GM10266 (cell line): Measurements from ENCODE around the gene SIM2.

ENCODE experiments used
- DNase-seq: peaks from one replicate; pipeline ENCODE4 v3.0.0; 2012; ENCODE audit errors: extremely low spot score
- TF ChIP-seq, protein P1 (sequence below): IDR thresholded peaks from 2 replicates; pipeline ENCODE4 v1.5.1; 2012; ENCODE audit warnings: mild to moderate bottlenecking, low read depth; ENCODE audit not compliant: control insufficient read depth, insufficient read depth; ENCODE audit errors: missing control alignments

The SIM2 gene

DNA sequence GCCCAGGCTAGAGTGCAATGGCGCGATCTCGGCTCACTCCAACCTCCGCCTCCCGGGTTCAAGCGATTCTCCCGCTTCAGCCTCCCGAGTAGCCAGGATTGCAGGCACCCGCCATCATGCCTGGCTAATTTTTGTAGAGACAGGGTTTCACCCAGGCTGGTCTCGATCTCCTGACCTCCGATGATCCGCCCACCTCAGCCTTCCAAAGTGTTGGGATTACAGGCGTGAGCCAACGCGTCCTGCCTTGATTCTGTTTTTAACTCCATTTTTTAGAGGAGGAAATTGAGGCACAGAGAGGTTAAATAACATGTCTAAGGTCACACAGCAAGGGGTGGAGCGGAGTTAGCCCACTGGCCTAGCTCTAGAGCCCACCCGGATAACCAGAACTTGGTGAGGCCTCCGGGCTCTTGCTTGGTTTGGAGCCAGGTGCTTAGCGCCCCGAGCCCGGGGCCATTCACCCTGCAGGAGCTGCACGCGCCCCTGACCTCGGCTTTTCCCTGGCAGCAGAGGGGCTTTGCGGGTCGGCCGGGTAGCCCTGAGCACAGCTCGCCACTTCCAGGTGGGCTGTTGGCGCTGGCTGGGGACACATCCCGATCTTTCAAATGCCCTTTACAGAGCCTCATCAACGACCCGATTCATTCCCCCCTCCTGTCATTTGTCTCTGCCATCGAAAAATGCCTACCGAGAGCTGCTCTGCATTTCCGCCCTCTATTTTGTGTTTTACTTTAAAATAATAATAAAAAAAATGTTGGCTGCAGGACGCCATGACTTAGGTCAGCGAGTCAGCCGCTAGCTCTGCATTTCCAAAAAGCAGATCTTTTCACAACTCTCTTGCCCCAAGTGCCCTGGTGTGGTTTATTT, 11.2 kb downstream of the SIM2 start:
- DNase-seq = no peak
- TF ChIP-seq, protein P1, sequence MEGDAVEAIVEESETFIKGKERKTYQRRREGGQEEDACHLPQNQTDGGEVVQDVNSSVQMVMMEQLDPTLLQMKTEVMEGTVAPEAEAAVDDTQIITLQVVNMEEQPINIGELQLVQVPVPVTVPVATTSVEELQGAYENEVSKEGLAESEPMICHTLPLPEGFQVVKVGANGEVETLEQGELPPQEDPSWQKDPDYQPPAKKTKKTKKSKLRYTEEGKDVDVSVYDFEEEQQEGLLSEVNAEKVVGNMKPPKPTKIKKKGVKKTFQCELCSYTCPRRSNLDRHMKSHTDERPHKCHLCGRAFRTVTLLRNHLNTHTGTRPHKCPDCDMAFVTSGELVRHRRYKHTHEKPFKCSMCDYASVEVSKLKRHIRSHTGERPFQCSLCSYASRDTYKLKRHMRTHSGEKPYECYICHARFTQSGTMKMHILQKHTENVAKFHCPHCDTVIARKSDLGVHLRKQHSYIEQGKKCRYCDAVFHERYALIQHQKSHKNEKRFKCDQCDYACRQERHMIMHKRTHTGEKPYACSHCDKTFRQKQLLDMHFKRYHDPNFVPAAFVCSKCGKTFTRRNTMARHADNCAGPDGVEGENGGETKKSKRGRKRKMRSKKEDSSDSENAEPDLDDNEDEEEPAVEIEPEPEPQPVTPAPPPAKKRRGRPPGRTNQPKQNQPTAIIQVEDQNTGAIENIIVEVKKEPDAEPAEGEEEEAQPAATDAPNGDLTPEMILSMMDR = no peak

GRCh38 chr21:36710729-36711048, 11.8 kb downstream of the SIM2 start:
- peak; percentile 32 for DNase-seq
- TF ChIP-seq, protein P1 = no peak

DNA sequence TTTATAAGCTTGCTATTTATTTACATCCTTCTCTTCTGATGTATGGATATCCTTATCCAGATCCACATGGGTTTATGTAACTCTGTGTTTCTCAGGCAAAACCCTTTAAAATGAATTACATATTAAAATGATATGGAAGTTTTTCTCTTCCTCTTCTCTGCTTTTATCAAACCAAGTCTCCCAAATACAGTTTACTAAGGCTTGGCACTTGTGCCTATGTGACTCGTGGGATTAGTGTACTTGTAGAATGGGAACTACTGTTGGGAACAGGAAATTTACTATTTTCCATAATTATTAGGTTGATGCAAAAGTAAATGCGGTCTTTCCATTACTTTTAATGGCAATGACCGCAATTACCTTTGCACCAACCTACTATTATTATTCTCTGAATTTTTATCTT, 14.8 kb downstream of the SIM2 start:
- TF ChIP-seq, protein P1 = no peak
- no peak for DNase-seq

DNA sequence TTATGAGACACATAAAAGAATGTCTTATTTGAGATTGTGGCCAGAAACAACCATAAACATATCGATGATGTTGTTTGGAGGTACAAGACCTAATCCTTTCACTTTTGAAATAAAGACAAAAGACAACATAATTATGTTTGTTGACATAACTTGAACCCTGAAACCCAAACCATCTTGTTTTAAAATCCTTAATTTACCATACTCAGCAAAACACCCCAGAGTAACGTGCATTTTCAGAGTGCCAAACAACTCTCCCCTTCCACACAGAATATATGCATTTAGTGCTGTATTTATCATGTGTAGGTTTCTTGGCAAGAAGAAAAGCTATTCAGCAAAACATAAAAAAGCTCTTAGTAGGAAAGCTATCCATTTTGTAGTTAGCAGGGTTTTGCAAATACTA, 17.5 kb downstream of the SIM2 start:
- no peak for DNase-seq
- TF ChIP-seq, protein P1 = no peak

GRCh38 chr21:36716836-36717235, 17.9 kb downstream of the SIM2 start:
- TF ChIP-seq, protein P1 = no peak
- no peak for DNase-seq

GRCh38 chr21:36717976-36718375, 19.1 kb downstream of the SIM2 start:
- no peak for DNase-seq
- TF ChIP-seq, protein P1 = no peak

DNA sequence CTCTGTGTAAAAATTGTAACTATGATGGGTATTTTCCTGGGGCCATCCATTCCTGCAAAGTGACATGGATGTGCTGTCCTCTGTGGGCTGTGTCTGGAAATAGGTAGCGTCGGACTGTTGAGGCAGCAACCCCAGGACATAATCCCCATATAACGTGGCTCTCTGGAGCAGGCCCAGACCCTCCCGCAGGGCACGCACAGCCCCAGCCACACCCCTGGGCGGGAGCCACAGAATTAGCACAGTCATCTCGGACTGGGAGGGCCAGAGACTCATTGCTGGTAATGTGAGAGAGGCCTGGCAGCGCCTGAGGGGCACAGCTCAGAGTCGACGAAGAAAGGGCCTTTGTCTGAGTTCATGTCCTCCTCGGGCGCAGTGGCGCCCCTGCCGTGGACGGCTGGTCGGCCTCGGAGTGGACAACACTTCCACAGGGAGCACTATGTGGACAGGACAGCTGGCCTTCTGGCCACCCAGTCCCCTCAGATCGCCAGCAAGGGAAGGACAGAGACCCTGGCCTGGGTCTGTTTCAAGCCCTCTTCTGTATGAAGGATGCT, 20.1 kb downstream of the SIM2 start:
- TF ChIP-seq, protein P1 = no peak

More for the DNA sequence above, 20.1 kb downstream of the SIM2 start:
- DNase-seq = no peak
